Smooth muscle cell (in vitro differentiated cells): ENCODE measurements around the gene CEP41. TPM values are rescaled to one million over a fixed set of nuclear protein-coding genes. Genes with fewer than 3 reads are reported as not detected.

Experiments
- DNase-seq: peaks from one replicate; lab custom pipeline; 2025; ENCODE audit not compliant: unreplicated experiment; lab: John Stamatoyannopoulos, UW
- H2AFZ ChIP-seq: fragments of 200-600 bp; sonication (generic); 2 replicates; pipeline ENCODE4 v1.6.0; 2016; ENCODE audit warnings: antibody characterized with exemption, low read depth, mild to moderate bottlenecking
- H3F3A ChIP-seq: fragments of 200-600 bp; sonication (generic); 2 replicates; pipeline ENCODE4 v1.6.0; 2017; ENCODE audit warnings: antibody characterized with exemption, low read depth
- H3K27ac ChIP-seq: fragments of 200-600 bp; sonication (generic); 2 replicates; pipeline ENCODE4 v1.5.1; 2016; ENCODE audit warnings: low read depth, mild to moderate bottlenecking
- H3K27me3 ChIP-seq: fragments of 200-600 bp; sonication (generic); 2 replicates; pipeline ENCODE4 v1.6.1; 2016; ENCODE audit warnings: low read depth, mild to moderate bottlenecking
- H3K36me3 ChIP-seq: fragments of 200-600 bp; sonication (generic); 2 replicates; pipeline ENCODE4 v1.5.1; 2016; ENCODE audit warnings: low read depth
- H3K4me1 ChIP-seq: fragments of 200-600 bp; sonication (generic); 2 replicates; pipeline ENCODE4 v1.5.1; 2016; ENCODE audit warnings: low read depth
- H3K4me2 ChIP-seq: fragments of 200-600 bp; sonication (generic); 2 replicates; pipeline ENCODE4 v1.6.0; 2016; ENCODE audit warnings: mild to moderate bottlenecking
- H3K4me3 ChIP-seq: fragments of 200-600 bp; sonication (generic); 2 replicates; pipeline ENCODE4 v1.5.1; 2016; ENCODE audit warnings: mild to moderate bottlenecking
- H3K79me2 ChIP-seq: fragments of 200-600 bp; sonication (generic); 2 replicates; pipeline ENCODE4 v1.6.0; 2016; ENCODE audit warnings: low read depth, mild to moderate bottlenecking
- H3K9ac ChIP-seq: fragments of 200-600 bp; sonication (generic); 2 replicates; pipeline ENCODE4 v1.6.0; 2016; ENCODE audit warnings: low read depth
- H3K9me3 ChIP-seq: fragments of 200-600 bp; sonication (generic); replicated peaks from 2 replicates; pipeline ENCODE4 v1.5.1; 2016; ENCODE audit warnings: low read depth
- H4K20me1 ChIP-seq: fragments of 200-600 bp; sonication (generic); 2 replicates; pipeline ENCODE4 v1.6.0; 2016; ENCODE audit warnings: low read depth
- CTCF ChIP-seq: fragments of 200-600 bp; sonication (generic); IDR thresholded peaks from 2 replicates; pipeline ENCODE4 v1.5.1; 2017; ENCODE audit warnings: borderline replicate concordance, mild to moderate bottlenecking, antibody characterized with exemption; ENCODE audit not compliant: insufficient read depth, poor library complexity, severe bottlenecking
- WGBS: methylation state at CpG from one replicate; pipeline ENCODE4 v1.1.7; 2016; ENCODE audit warnings: low lambda C conversion rate; 5-methylcytosine and 5-hydroxymethylcytosine counted together
- polyA plus RNA-seq: library from polyadenylated mRNA; unstranded; fragments of >200 nt; fragmentation: Nextera tagmentation; extraction: Ambion mirVana; gene quantifications from 2 replicates; pipeline ENCODE4 v1.2.1, GENCODE V29; 2016
- total RNA-seq: library from RNA; depleted of rRNA; stranded (reverse); fragments of >200 nt; gene quantifications from 2 replicates; pipeline ENCODE4 v1.2.3, GENCODE V29; 2014

CEP41 gene
- total and polyA plus RNA-seq, 2 experiments from 2014 or later = 18.3 to 35.1 TPM

- no peak overlapping the region for H3K9ac ChIP-seq
- TF ChIP-seq CTCF = no peak
- no peak overlapping the region for H3K27ac ChIP-seq
- no peaks in the 10 kb centered on the region for H3K79me2 ChIP-seq
- peaks cover 7% of the 10 kb centered on the region for H3K4me1 ChIP-seq
- no peak overlapping the region for H3K4me3 ChIP-seq
- H3K9me3 ChIP-seq = no peaks in the 10 kb centered on the region
- H4K20me1 ChIP-seq = no peaks in the 10 kb centered on the region
- H3K4me2 ChIP-seq = no peak overlapping the region
- no peaks in the 10 kb centered on the region for H3K36me3 ChIP-seq
- no peak for DNase-seq
- no peak overlapping the region for H2AFZ ChIP-seq
- H3K27me3 ChIP-seq = no peaks in the 10 kb centered on the region
- no peaks in the 10 kb centered on the region for H3F3A ChIP-seq
Measured at GRCh38 chr7:130473289-130473688, 32.5 kb upstream of the CEP41 start.

- WGBS = 66% methylated on average over 2 of the region's 2 CpGs
- Histone ChIP-seq H3F3A (no peaks in the 10 kb centered on the region), H3K27me3 (no peaks in the 10 kb centered on the region), H3K9me3 (no peaks in the 10 kb centered on the region), H3K9ac (no peak overlapping the region), H3K79me2 (no peaks in the 10 kb centered on the region), H2AFZ (no peak overlapping the region), H3K4me3 (no peak overlapping the region), H3K4me2 (no peak overlapping the region), H3K36me3 (no peaks in the 10 kb centered on the region), H3K4me1 (peaks cover 7% of the 10 kb centered on the region), H4K20me1 (no peaks in the 10 kb centered on the region), H3K27ac (no peak overlapping the region)
- no peak for TF ChIP-seq CTCF
- DNase-seq = no peak
Measured at GRCh38 chr7:130471974-130472373, 31.2 kb upstream of the CEP41 start.

GRCh38 chr7:130468612-130469011 lies 27.8 kb upstream of the CEP41 start:
- H3K79me2 ChIP-seq = no peaks in the 10 kb centered on the region
- H2AFZ ChIP-seq = no peak overlapping the region
- no peaks in the 10 kb centered on the region for H3F3A ChIP-seq
- no peaks in the 10 kb centered on the region for H4K20me1 ChIP-seq
- H3K36me3 ChIP-seq = no peaks in the 10 kb centered on the region
- no peak overlapping the region for H3K27ac ChIP-seq
- H3K9me3 ChIP-seq = no peaks in the 10 kb centered on the region
- no peak for DNase-seq
- TF ChIP-seq CTCF = no peak
- WGBS = 91% methylated on average over 1 of the region's 1 CpG
- H3K27me3 ChIP-seq = no peaks in the 10 kb centered on the region
- no peak overlapping the region for H3K4me3 ChIP-seq
- no peak overlapping the region for H3K9ac ChIP-seq
- no peak overlapping the region for H3K4me2 ChIP-seq
- H3K4me1 ChIP-seq = no peaks in the 10 kb centered on the region

GRCh38 chr7:130463553-130464434 lies 23.0 kb upstream of the CEP41 start:
- Histone ChIP-seq H3F3A (no peaks in the 10 kb centered on the region), H3K9me3 (peaks cover 9% of the 10 kb centered on the region), H3K4me2 (no peak overlapping the region), H2AFZ (no peak overlapping the region), H3K36me3 (no peaks in the 10 kb centered on the region), H3K9ac (no peak overlapping the region), H4K20me1 (no peaks in the 10 kb centered on the region), H3K27me3 (no peaks in the 10 kb centered on the region), H3K4me1 (no peaks in the 10 kb centered on the region), H3K27ac (no peak overlapping the region), H3K4me3 (no peak overlapping the region), H3K79me2 (no peaks in the 10 kb centered on the region)
- 74% methylated on average over 4 of the region's 4 CpGs for WGBS
- no peak for DNase-seq
- TF ChIP-seq CTCF = no peak
